Activated CD4-positive, alpha-beta T cell treated with anti-CD3 and anti-CD28 coated beads, Interleukin-2, amount 10 ng/mL, durations not matched to agents 7 days and 5 days (primary cell): ENCODE data around the gene FOXN1. TPM values are rescaled to one million over a fixed set of nuclear protein-coding genes. Genes with fewer than 3 reads are reported as not detected.
"Not testable (repeated sequence)": the region's sequence is repeated elsewhere in the genome, so short reads cannot be mapped to it uniquely, and the experiment has no call there.

ENCODE experiments used
- CTCF ChIA-PET: fragments of 350-600 bp; sonication (Branson Sonifier 250); formaldehyde crosslinking; loops from one replicate; lab custom pipeline; 2021; ENCODE audit warnings: antibody characterized with exemption; lab: Charles Lee
- POLR2A ChIA-PET: fragments of 350-600 bp; sonication (Branson Sonifier 250); formaldehyde crosslinking; loops from one replicate; lab custom pipeline; 2021; ENCODE audit warnings: antibody characterized with exemption; lab: Charles Lee
- DNase-seq: peaks from one replicate; pipeline ENCODE4 v3.0.0-alpha.2; 2020
- H3K27ac Mint-ChIP-seq: one replicate; pipeline ENCODE4 v1.8.0; 2021; ENCODE audit warnings: mild to moderate bottlenecking, moderate library complexity, mixed read lengths
- H3K27me3 Mint-ChIP-seq: one replicate; pipeline ENCODE4 v1.8.0; 2021; ENCODE audit warnings: mixed read lengths
- H3K36me3 Mint-ChIP-seq: one replicate; pipeline ENCODE4 v1.8.0; 2021; ENCODE audit warnings: low read depth, mixed read lengths
- H3K4me1 Mint-ChIP-seq: one replicate; pipeline ENCODE4 v1.8.0; 2021; ENCODE audit warnings: mixed read lengths
- H3K4me3 Mint-ChIP-seq: one replicate; pipeline ENCODE4 v1.8.0; 2021; ENCODE audit warnings: mild to moderate bottlenecking, moderate library complexity, mixed read lengths
- H3K9me3 Mint-ChIP-seq: one replicate; pipeline ENCODE4 v1.8.0; 2021; ENCODE audit warnings: mixed read lengths
- total RNA-seq, 2 experiments: library from RNA; stranded (reverse); gene quantifications; one replicate each; pipeline ENCODE4 v1.2.3, GENCODE V29; 2021

The FOXN1 gene
- total RNA-seq, 2 experiments from 2014 or later = not detected

DNA sequence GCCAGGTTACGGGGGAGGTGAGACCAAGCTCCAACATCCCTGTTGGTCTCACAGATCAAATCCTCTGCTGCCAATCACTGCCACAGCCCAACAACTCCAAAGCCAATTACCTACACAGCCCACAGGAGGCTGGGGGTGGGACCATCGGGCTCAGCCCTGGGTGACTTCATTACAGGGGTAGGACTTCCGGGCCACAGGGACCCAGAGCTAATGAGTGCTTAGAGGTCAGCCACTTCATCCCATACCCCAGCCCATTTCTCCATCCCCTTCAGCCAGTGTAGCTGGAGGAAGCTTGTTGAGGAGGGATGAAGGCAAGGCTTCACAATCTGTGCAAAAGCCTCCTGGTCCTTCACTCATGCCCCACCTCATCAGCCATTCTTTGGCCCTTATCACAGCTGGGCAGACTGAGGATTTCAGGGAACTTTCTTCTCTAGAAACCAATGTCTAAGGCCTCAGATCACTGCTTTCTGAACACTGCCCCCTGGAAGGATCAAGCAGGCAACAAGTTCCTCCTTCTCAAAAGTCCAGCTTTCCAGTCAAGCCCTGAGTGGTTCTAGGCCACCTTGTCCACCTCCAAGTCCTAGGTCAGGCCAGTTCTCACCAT, 5.8 kb downstream of the FOXN1 start:
- H3K4me1 Mint-ChIP-seq = no peaks in the 10 kb centered on the region
- no peak for DNase-seq
- H3K27me3 Mint-ChIP-seq = peaks cover 8% of the 10 kb centered on the region
- ChIA-PET CTCF (interaction anchor here (0.8 to 1.3 kb wide), 2 partner anchors 8 to 28 kb away, joined by 3 to 4 read pairs; no protein-coding TSS in a partner anchor), POLR2A (no interaction called here)
- peaks cover 6% of the 10 kb centered on the region for H3K9me3 Mint-ChIP-seq
- H3K27ac Mint-ChIP-seq = no peak overlapping the region
- H3K4me3 Mint-ChIP-seq = no peak overlapping the region
- no peaks in the 10 kb centered on the region for H3K36me3 Mint-ChIP-seq

DNA sequence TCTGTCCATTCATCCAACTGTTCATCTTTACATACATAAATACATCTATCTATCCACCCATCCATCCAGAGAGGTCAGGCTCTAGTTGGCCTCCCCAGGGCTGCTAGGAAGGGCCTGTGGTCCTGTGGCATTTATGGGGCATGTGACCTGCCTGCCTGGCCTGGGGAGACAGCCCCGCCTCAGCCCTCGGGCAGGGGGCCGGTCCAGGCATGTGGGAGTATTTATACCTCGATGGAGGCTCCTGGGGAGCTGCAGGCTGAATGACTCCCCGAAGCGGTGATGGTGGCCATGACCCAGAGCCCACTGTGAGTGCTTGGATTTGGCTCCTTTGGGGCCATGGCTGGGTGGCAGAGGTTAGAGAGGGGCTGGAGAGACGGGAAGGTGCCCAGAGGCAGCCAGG, 7.3 kb downstream of the FOXN1 start:
- no peak for DNase-seq
- H3K27ac Mint-ChIP-seq = no peak overlapping the region
- ChIA-PET POLR2A (no interaction called here), CTCF (interaction anchor here (1.3 kb wide), 1 partner anchor 9 kb away, joined by 3 read pairs; no protein-coding TSS in a partner anchor)
- H3K27me3 Mint-ChIP-seq = peaks cover 13% of the 10 kb centered on the region
- peaks cover 6% of the 10 kb centered on the region for H3K9me3 Mint-ChIP-seq
- H3K4me3 Mint-ChIP-seq = no peak overlapping the region
- H3K4me1 Mint-ChIP-seq = no peaks in the 10 kb centered on the region
- H3K36me3 Mint-ChIP-seq = no peaks in the 10 kb centered on the region

DNA sequence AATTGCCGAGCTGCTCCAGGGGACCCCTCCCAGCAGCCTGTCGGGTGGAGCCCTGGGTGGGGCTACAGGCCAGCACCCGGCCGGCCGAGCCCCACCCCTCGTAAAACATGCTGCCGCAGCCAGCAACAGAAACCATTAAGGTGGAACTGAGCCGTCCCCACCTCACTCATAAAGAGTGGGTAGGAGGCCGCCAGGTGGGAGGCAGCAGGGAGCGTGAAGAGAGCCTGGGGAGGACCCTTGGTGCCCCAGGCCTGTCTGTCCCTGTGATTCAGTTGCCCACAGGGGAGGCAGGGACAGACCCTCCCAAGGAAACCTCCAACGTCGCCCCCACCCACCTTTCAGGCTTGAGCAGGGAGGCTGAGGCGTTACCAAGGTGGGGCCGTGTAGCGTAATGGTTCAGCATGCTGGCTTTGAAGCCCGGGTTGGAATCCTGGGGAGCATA, 8.4 kb downstream of the FOXN1 start:
- Mint-ChIP-seq H3K36me3 (no peaks in the 10 kb centered on the region), H3K27ac (no peak overlapping the region), H3K9me3 (peaks cover 6% of the 10 kb centered on the region), H3K4me3 (no peak overlapping the region), H3K27me3 (peaks cover 17% of the 10 kb centered on the region), H3K4me1 (peaks cover 4% of the 10 kb centered on the region)
- CTCF ChIA-PET = no interaction called here
- POLR2A ChIA-PET = no interaction called here
- no peak for DNase-seq

DNA sequence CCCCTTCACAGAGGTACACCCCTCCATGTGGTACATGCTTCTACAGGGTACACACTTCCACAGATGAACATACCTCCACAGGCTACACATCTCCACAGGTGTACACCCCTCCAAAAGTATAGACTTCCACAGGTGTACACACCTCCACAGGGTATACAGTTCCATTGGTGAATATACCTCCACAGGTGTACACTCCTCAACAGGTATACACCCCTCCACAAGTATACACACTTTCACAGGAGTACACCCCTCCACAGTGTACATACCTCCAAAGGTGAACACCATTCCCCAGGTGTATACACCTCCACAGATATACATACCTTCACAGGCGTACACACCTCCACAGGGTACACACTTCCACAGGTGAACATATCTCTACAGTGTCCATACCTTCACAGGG, 9.4 kb downstream of the FOXN1 start:
- Mint-ChIP-seq H3K9me3 (peaks cover 6% of the 10 kb centered on the region), H3K4me3 (no peak overlapping the region), H3K4me1 (peaks cover 4% of the 10 kb centered on the region), H3K27ac (no peak overlapping the region), H3K36me3 (no peaks in the 10 kb centered on the region), H3K27me3 (peaks cover 14% of the 10 kb centered on the region)
- no peak for DNase-seq
- POLR2A ChIA-PET = no interaction called here
- CTCF ChIA-PET = no interaction called here

DNA sequence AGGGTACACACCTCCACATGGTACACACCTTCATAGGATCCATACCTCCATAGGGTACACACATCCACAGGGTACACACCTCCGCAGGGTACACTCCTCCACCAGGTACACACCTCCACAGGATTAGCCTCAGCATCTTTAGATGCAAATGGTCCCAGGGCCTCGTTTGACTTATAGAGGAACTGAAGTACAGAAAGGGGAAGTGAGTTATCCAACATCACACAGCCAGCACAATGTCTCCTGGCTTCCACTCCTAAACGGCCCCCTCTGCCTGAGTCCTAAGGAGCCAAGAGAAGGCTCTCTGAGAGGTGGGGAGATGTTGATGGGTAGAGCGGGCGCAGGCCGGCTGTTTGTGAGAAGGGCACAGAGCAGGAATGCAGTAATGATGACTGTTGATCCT, 12.0 kb downstream of the FOXN1 start:
- CTCF ChIA-PET = no interaction called here
- Mint-ChIP-seq H3K4me3 (no peak overlapping the region), H3K36me3 (no peaks in the 10 kb centered on the region), H3K4me1 (peaks cover 4% of the 10 kb centered on the region), H3K27me3 (peaks cover 14% of the 10 kb centered on the region), H3K27ac (no peak overlapping the region), H3K9me3 (peaks cover 6% of the 10 kb centered on the region)
- POLR2A ChIA-PET = no interaction called here
- DNase-seq = no peak

DNA sequence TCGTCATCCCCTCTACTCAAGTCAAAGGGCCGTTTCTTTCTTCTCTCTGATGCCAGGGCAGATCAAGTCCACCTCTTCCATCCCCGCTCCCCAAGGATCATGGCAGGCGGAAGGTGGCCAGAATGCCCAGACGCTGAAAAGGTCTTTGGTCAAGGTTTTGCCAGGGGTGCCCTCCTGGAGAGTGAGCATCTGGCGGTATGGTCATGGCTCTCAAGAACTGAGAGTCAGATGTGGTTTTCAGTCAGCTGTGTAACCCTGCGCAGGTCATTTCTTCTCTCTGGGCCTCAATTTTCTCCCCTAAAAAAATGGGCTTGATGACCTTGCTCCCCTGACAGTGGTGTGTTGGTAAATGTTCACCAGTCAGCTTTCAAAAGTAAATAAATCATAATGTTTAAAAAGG, 12.4 kb downstream of the FOXN1 start:
- ChIA-PET POLR2A (no interaction called here), CTCF (no interaction called here)
- peaks cover 4% of the 10 kb centered on the region for H3K4me1 Mint-ChIP-seq
- DNase-seq = no peak
- peaks cover 6% of the 10 kb centered on the region for H3K9me3 Mint-ChIP-seq
- H3K36me3 Mint-ChIP-seq = no peaks in the 10 kb centered on the region
- no peak overlapping the region for H3K27ac Mint-ChIP-seq
- no peak overlapping the region for H3K4me3 Mint-ChIP-seq
- H3K27me3 Mint-ChIP-seq = peaks cover 11% of the 10 kb centered on the region

DNA sequence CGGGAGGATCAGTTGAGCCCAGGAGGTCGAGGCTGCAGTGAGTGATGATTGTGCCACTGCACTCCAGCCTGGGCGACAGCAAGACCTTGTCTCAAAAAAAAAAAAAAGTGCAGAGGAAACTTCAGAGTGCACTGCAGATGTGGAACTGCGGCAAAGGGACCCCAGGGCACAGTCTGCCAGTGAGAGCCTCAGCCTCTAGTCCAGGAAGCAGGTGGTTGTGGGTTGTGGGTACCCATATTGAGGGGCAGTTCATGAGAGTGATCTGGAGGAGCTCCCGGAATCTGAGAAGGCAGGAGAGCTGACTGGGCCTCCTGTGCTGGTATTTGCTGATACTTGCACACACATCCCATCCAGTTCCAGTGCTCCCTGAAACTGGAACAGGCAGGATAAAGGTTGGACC, 13.1 kb downstream of the FOXN1 start:
- H3K36me3 Mint-ChIP-seq = no peaks in the 10 kb centered on the region
- H3K27ac Mint-ChIP-seq = no peak overlapping the region
- ChIA-PET CTCF (interaction anchor here (0.7 to 1.1 kb wide), 2 partner anchors 16 to 21 kb away, joined by 3 to 5 read pairs; no protein-coding TSS in a partner anchor), POLR2A (no interaction called here)
- no peak overlapping the region for H3K4me3 Mint-ChIP-seq
- H3K9me3 Mint-ChIP-seq = peaks cover 6% of the 10 kb centered on the region
- H3K27me3 Mint-ChIP-seq = peaks cover 9% of the 10 kb centered on the region
- H3K4me1 Mint-ChIP-seq = peaks cover 4% of the 10 kb centered on the region
- DNase-seq = no peak

DNA sequence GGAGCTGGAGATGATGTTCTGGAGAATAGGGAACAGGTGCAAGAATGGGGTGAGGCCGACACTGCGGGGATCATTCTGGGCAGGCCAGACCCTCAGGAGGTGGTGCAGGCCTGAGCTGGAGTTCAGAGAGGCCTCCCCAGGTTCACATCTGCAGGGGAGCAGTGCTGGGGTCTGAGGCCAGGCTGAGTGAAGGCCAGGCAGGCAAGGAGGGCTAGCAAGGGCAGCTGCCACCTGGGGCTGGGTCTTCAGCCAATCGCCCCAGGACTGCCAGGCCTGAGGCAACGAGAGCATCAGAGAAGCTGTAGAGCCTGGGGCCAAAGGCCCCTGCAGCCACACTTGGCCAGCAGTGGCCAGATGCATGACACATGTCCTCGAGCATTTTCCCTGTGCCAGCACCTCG, 14.5 kb downstream of the FOXN1 start:
- Mint-ChIP-seq H3K9me3 (peaks cover 6% of the 10 kb centered on the region), H3K27me3 (peaks cover 9% of the 10 kb centered on the region), H3K36me3 (no peaks in the 10 kb centered on the region), H3K4me3 (no peak overlapping the region), H3K27ac (no peak overlapping the region), H3K4me1 (peaks cover 4% of the 10 kb centered on the region)
- POLR2A ChIA-PET = no interaction called here
- CTCF ChIA-PET = interaction anchor here (1.8 kb wide), 1 partner anchor 28 kb away, joined by 4 read pairs; no protein-coding TSS in a partner anchor
- DNase-seq = no peak

DNA sequence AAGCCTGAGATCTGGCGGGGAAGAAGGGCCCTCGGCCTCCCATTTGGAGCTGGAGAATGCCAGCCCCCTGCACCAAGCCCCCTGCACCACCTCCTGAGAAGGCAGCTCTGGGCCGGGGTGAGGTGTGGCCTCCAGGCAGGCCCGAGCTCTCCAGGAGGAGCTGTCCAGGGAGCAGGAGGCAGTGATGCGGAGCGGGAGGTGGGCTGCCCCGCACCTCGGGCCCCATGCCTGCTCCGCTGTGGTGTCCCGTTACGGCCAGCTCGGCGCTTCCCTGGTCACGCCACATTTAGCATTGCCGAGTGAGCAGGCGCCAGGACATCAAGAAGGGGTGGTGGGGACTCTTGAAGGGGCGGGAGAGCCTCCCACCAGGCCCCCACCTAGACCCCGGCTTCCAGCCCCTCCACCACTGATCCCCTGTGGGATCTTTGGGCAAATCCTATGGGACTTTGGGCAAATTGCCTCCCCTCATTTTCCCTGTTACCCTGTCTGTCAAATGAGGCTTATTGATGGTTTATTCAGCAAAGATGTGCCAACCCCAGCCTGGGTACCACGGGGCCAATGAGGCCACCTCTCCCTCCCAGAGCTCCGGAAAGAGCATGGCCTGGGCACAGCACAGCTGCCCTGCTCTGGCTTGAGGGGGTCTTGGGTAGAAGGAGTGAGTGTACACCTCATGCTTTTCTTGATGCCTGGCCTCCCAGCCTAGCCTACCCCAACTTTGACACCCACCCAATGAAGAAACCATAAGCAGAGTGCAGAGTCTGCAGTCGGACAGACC, 15.3 kb downstream of the FOXN1 start:
- Mint-ChIP-seq H3K36me3 (no peaks in the 10 kb centered on the region), H3K27me3 (peaks cover 9% of the 10 kb centered on the region), H3K27ac (no peak overlapping the region), H3K4me1 (peaks cover 4% of the 10 kb centered on the region), H3K9me3 (no peaks in the 10 kb centered on the region), H3K4me3 (no peak overlapping the region)
- CTCF ChIA-PET = interaction anchor here (1.8 kb wide), 1 partner anchor 27 kb away, joined by 4 read pairs; no protein-coding TSS in a partner anchor
- POLR2A ChIA-PET = no interaction called here
- DNase-seq = no peak

DNA sequence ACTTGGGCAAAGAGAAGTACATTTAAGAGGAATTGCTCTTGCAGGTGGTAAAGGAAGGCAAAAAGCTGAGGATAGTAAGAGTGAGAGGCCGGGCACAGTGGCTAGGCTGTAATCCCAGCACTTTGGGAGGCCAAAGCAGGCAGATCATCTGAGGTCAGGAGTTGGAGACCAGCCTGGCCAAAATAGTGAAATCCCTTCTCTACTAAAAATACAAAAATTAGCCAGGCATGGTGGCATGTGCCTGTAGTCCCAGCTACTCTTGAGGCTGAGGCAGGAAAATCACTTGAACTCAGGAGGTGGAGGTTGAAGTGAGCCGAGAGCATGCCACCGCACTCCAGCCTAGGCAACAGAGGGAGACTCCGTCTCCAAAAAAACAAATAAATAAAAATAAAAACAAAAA, 16.1 kb downstream of the FOXN1 start:
- DNase-seq, H3K4me1 Mint-ChIP-seq, H3K27me3 Mint-ChIP-seq, H3K36me3 Mint-ChIP-seq, CTCF ChIA-PET, H3K27ac Mint-ChIP-seq, H3K4me3 Mint-ChIP-seq, POLR2A ChIA-PET, H3K9me3 Mint-ChIP-seq: not testable (repeated sequence)

DNA sequence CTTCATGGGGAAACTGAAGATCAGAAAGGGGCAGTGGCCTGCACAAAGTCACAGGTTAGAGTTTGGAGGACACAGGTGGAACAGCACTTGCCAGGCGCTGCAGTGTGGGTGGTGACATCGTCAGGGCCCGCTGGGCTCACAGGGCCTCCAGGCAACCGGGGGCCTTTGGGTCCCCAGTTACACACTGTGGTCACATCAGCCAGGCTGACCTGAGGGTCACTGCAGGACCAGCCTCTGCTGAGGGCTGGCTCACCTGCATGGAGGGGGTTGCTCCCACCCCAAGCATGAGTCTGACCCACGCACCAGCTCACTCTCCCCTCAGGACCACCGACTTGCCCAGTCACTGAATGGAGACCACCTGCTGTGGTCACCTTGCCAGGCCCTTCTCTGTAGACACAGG, 17.0 kb downstream of the FOXN1 start:
- Mint-ChIP-seq H3K27ac (no peak overlapping the region), H3K4me3 (no peak overlapping the region), H3K9me3 (no peaks in the 10 kb centered on the region), H3K36me3 (no peaks in the 10 kb centered on the region), H3K4me1 (peaks cover 4% of the 10 kb centered on the region), H3K27me3 (peaks cover 6% of the 10 kb centered on the region)
- no peak for DNase-seq
- CTCF ChIA-PET = no interaction called here
- POLR2A ChIA-PET = no interaction called here

DNA sequence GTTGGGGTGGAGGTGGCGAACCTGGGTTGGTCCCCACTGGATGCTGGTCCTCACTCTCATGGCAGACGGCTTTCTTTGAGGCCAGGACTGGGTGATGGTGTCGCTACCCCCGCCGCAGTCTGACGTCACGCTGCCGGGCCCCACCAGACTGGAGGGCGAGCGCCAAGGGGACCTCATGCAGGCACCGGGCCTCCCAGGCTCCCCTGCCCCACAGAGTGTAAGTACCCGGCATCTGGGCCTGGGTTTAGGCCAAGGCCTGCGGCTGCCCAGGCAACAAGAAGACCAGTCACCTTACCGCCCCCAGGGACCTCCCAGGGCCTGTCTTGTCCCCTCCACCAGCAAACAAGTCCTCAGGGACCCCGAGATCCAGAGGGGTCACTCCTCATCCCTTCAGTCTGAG, 17.7 kb downstream of the FOXN1 start:
- Mint-ChIP-seq H3K4me1 (peaks cover 3% of the 10 kb centered on the region), H3K9me3 (no peaks in the 10 kb centered on the region), H3K27me3 (peaks cover 2% of the 10 kb centered on the region), H3K27ac (no peak overlapping the region), H3K4me3 (no peak overlapping the region), H3K36me3 (no peaks in the 10 kb centered on the region)
- ChIA-PET CTCF (no interaction called here), POLR2A (no interaction called here)
- no peak for DNase-seq
